Daoy (cell line): ENCODE results near the gene CTSK. TPM values are rescaled to one million over a fixed set of nuclear protein-coding genes. Genes with fewer than 3 reads are reported as not detected.
"Not testable (repeated sequence)": the region's sequence is repeated elsewhere in the genome, so short reads cannot be mapped to it uniquely, and the experiment has no call there.

ENCODE experiments used
- DNase-seq: peaks from one replicate; pipeline ENCODE4 v3.0.0-alpha.2; 2015; ENCODE audit warnings: low read depth
- total RNA-seq: library from RNA; depleted of rRNA; stranded (reverse); fragments of >200 nt; shearing (Covaris generic); gene quantifications from 2 replicates; pipeline ENCODE4 v1.2.3, GENCODE V29; 2014; rRNA removed

Gene CTSK
- 0.39 and 5.8 TPM in 2 replicates for total RNA-seq

- no peak for DNase-seq
These were observed at the start of gene CTSK for GRCh38 chr1:150808121-150808520. Gene CTSK (minus strand): TSS chr1:150808260. CDS start chr1:150806805, 1,455 bp downstream.

- not testable (repeated sequence) for DNase-seq
These were observed 44.7 kb upstream of the CTSK start for GRCh38 chr1:150852734-150853133.

GRCh38 chr1:150850801-150851362 is 42.8 kb upstream of the CTSK start:
- DNase-seq, result not testable (repeated sequence)

DNA sequence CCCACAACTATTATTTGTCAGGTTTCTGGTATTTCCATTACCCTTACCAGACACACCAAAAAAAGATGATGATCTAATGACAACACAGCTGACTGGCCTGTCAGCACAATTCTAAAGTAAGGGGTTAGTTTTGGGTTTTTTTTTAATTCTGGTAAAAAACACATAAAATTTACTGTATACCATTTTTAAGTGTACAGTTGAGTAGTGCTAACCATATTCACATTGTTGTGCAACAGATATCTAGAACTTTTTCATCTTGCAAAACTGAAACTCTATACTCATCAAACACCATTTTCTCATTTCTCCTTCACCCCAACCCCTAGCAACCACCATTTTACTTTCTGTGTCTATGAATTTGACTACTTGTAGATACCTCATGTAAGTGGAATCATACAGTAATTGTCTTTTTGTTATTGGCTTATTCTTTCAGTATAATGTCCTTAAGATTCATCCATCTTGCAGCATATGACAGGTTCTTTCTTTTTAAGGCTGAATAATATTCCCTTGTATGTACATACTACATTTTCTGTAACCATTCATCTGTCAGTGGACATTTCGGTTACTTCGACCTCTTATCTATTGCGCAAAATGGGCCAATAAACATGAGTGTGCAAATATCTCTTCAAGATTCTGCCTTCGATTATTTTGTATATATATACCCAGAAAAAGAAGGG is 38.5 kb upstream of the CTSK start:
- no peak for DNase-seq

DNA sequence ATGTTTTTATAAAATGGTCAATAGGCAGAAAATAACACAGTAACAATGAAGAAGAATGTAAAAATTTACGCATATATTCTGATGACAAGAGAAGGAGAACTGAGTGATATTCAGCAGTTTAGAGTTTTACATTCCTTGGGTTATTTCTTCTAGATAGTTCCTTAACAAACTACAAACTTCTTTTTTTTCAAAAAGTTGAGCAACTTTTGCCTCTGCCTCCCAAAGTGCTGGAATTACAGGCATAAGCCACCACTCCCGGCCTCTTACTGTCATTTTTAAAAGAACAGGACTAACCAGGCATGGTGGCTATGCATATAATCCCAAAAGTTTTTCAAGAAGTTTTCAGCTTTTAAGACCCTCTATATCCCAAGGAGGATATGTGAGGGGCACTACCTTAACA is 35.4 kb upstream of the CTSK start:
- no peak for DNase-seq

- no peak for DNase-seq
These were observed 34.9 kb upstream of the CTSK start for GRCh38 chr1:150842964-150843363.

DNA sequence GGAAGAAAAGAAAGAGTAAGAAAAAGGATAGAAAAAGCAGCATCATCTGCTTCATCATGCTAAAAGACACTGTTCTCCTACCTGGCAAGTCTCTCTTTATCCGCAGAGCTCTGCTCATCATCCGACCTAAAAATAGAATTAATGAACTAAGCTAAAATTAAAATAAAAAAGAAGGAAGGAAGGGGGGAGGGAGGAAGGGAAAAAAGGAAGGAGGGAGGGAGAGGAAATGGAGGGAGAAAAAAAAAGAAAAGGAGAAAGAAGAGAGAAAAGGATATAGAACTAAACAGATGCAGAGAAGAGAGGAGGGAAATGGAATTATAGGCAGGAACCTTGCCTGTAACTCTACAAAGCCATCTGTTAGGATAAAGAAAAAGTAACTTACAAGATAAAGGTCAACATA is 34.3 kb upstream of the CTSK start:
- DNase-seq, result no peak

- DNase-seq, result no peak
These were observed 33.6 kb upstream of the CTSK start for GRCh38 chr1:150841626-150842025.

- DNase-seq, result not testable (repeated sequence)
These were observed 32.8 kb upstream of the CTSK start for GRCh38 chr1:150840850-150841249.

DNA sequence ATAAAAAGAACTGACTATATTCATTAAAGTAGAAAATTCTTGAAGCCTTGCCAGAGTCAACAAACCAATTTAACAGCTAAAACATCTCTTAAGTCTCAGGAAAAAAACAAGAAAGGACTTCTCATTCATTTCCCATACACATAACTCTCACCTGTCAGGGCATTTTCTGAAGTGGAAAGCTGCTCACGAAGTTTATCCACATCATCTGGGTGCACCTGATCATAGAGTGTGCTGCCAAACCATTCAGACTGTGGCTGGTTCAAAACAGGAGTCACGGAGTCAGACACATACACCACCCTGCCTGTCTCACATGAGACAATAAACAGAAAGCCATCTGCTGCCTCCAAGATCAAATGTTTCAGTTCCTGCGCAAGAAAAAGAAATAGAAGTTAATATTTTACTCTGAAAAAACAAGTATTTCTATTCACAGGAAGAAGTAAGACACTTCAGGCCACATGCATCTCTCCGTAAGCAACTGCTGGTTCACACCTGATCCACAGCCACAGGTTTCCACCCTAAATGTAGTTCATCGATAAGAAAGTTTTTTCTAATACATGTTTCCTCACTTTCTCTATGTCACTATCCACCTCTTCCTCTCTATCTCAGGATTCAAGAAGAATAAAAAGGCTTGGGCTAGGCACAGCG is 28.2 kb upstream of the CTSK start:
- no peak for DNase-seq

- DNase-seq, result not testable (repeated sequence)
These were observed 25.9 kb upstream of the CTSK start for GRCh38 chr1:150833961-150834360.

DNA sequence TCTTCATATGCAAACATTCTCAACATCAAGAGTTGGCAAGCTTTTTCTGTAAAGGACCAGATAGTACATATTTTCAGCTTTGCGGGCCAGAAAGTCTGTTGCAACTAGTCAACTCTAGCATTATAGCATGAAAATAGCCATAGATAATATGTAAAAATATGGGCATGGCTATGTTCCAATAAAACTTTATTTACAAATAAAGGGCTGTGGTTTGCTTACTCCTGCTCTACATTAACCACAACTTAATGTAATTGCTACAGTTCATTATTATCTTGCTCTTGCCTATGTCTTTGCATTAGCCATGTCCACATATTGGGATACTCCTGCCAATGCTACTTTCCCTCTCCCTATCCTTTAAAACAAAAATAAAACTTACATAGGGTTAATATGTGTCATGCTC is 24.5 kb upstream of the CTSK start:
- no peak for DNase-seq

GRCh38 chr1:150829751-150830150 is 21.7 kb upstream of the CTSK start:
- no peak for DNase-seq

GRCh38 chr1:150826299-150826698 is 18.2 kb upstream of the CTSK start:
- no peak for DNase-seq

DNA sequence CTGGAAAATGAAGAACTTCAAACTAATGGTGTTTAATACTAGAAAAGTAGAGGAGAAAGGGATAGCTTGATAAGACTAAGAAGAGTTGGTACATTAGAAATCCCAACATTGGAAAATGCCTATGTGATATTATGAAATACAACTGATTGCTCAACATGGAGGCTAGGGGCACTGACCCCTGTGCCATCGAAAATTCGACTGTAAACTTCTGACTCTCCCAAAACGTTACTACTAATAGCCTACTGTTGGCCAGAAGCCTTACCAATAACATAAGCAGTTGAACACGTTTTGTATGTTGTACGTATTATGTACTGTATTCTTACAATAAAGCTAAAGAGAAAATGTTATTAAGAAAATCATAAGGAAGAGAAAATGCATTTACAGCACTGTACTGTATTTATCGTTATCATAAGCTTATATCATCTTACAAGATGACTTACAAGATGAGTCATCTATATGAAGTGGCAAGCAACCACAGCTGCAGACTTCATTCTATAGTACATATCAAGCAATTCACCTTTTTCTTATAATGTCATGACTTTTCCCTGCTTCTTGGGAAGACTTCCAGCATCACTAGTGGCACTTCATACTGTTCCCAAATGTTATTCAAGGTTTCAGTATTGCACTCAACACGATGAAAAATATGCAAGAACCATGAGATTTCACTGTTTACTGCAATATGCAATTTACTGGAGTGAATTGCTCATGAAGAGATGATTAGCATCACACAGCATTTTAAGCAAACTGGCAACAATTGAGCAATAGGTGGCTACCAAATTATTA is 12.9 kb upstream of the CTSK start:
- DNase-seq, result peak; percentile 8

DNA sequence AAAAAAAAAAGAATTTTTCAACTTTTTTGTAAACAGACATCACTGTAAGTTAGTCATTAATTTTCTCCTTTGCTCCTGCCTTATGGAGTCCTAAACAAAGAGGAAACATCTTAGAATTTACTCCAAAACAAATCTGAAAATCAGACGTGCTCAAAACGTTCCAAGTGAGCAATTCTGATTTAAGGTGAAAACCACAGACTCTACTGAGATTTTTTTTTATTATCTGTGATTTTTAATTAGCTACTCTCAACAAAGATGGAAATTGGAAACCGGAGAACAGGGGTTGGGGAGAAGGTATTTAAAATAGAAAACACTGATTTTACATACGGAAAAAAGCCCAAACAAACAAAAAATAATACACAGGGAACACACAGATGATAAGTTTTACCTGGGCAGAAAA is 7.8 kb upstream of the CTSK start:
- DNase-seq, result no peak

- DNase-seq, result peak; percentile 58
These were observed 5.1 kb upstream of the CTSK start for GRCh38 chr1:150813028-150813707.

DNA sequence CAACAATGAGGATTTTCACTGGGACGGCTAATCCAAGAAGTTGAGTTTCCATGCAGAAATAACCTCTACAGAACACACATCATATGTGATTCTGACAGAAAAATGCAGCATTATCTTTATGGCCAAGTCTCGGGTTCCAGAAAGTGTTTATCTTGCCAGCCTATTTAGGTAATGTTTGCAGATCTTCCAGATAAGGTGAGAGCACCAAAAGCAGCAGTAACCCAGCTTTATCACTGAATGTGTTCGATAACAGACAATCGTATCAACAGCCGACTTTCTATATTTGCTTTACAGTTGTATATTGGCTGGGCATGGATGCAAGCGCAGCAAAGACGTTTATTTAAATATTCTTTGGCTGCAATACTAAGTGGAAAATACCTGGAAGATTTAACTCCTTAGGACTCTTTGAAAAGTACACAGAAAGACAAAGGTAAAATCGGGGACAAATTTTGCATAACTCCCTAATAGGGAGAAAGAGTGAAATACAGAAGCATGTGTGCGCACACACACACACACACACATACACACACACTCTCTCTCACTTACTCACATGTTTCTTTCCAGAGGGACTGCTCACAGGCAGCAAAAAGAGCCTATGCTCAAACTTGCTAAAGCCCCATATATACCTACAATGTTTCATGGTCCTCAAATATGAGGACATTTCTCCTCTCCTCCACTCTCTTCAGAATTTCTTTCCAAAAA is 3.0 kb upstream of the CTSK start:
- DNase-seq, result no peak

DNA sequence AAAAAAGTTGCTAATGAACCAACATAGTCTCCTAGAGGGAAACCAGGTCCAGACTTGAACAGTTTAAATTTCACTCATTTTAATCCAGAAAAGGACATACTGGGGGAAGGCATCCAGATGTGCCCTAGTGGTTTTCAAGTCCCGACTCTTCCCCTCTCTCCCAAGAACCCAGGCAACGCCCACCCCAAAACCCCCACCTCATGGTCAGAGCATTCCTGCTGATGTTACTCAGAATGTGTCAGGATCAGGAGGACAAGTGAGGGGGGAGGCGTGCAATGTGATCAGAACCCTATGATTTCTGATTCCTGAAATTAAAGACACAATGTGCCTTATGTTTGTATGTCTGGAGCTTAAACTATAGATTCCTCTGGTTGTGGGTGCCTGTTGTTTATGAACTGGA is 1.6 kb upstream of the CTSK start:
- DNase-seq, result no peak

- DNase-seq, result no peak
These were observed 786 bp upstream of the CTSK start for GRCh38 chr1:150808846-150809245.
